Mesendoderm (in vitro differentiated cells): ENCODE measurements around the gene ZNF581.
A peak's percentile ranks its signal among the peaks of the same experiment; 100 is the strongest.

ENCODE experiments used
- DNase-seq: peaks from one replicate; pipeline ENCODE4 v3.0.0; 2013
- H2AK5ac ChIP-seq: 2 replicates; pipeline ENCODE4 v1.6.1; 2013; ENCODE audit warnings: low read length, inconsistent platforms
- H2BK120ac ChIP-seq: 2 replicates; pipeline ENCODE4 v1.6.1; 2013; ENCODE audit warnings: low read depth, mild to moderate bottlenecking, low read length, moderate library complexity, mixed read lengths
- H2BK15ac ChIP-seq: replicated peaks from 2 replicates; pipeline ENCODE4 v1.6.1; 2013; ENCODE audit warnings: low read depth, mild to moderate bottlenecking, moderate library complexity
- H2BK5ac ChIP-seq: 2 replicates; pipeline ENCODE4 v1.6.1; 2013; ENCODE audit warnings: low read length, inconsistent platforms
- H3K18ac ChIP-seq: 2 replicates; pipeline ENCODE4 v1.6.1; 2013; ENCODE audit warnings: mild to moderate bottlenecking, low read length, mixed read lengths
- H3K23ac ChIP-seq: one replicate; pipeline ENCODE4 v1.6.1; 2013; ENCODE audit warnings: low read length
- H3K27ac ChIP-seq: 2 replicates; pipeline ENCODE4 v1.5.1; 2013; ENCODE audit warnings: low read depth, mild to moderate bottlenecking, inconsistent platforms, low read length, moderate library complexity
- H3K27me3 ChIP-seq: 2 replicates; pipeline ENCODE4 v1.6.1; 2013; ENCODE audit warnings: low read length, control low read depth, mild to moderate bottlenecking, inconsistent platforms; ENCODE audit not compliant: insufficient read depth, poor library complexity
- H3K36me3 ChIP-seq: 2 replicates; pipeline ENCODE4 v1.6.1; 2013; ENCODE audit warnings: low read length, inconsistent platforms; ENCODE audit not compliant: control insufficient read depth, insufficient read depth
- H3K4ac ChIP-seq: one replicate; pipeline ENCODE4 v1.6.1; 2013; ENCODE audit warnings: low read depth, mild to moderate bottlenecking, low read length, moderate library complexity
- H3K4me1 ChIP-seq: 2 replicates; pipeline ENCODE4 v1.6.1; 2013; ENCODE audit warnings: low read depth, low read length, inconsistent platforms; ENCODE audit not compliant: control insufficient read depth
- H3K4me2 ChIP-seq: 2 replicates; pipeline ENCODE4 v1.6.1; 2013; ENCODE audit warnings: low read length
- H3K4me3 ChIP-seq: 2 replicates; pipeline ENCODE4 v1.5.1; 2013; ENCODE audit warnings: mild to moderate bottlenecking, low read length
- H3K56ac ChIP-seq: one replicate; pipeline ENCODE4 v1.6.1; 2013; ENCODE audit warnings: low read length
- H3K79me1 ChIP-seq: 2 replicates; pipeline ENCODE4 v1.6.1; 2013; ENCODE audit warnings: low read length, inconsistent platforms
- H3K79me2 ChIP-seq: 2 replicates; pipeline ENCODE4 v1.6.1; 2013; ENCODE audit warnings: mild to moderate bottlenecking, low read length; ENCODE audit not compliant: control insufficient read depth, insufficient read depth
- H3K9ac ChIP-seq: 2 replicates; pipeline ENCODE4 v1.6.1; 2013; ENCODE audit warnings: low read length, inconsistent platforms
- H4K5ac ChIP-seq: one replicate; pipeline ENCODE4 v1.6.1; 2013; ENCODE audit warnings: low read length
- H4K8ac ChIP-seq: one replicate; pipeline ENCODE4 v1.6.1; 2013; ENCODE audit warnings: low read depth, mild to moderate bottlenecking, control low read depth, low read length, moderate library complexity
- WGBS: extraction: QIAGEN DNeasy Blood & Tissue Kit; methylation state at CpG from one replicate; pipeline ENCODE4 v1.1.7; 2013; ENCODE audit warnings: low lambda C conversion rate, missing lambda C conversion rate; ENCODE audit not compliant: insufficient coverage; ENCODE audit errors: extremely low coverage; 5-methylcytosine and 5-hydroxymethylcytosine counted together

Gene ZNF581

GRCh38 chr19:55602104-55603001 lies 41.1 kb upstream of the ZNF581 start:
- no peak overlapping the region for H2BK15ac ChIP-seq
- no peak overlapping the region for H3K18ac ChIP-seq
- H3K4me3 ChIP-seq, result no peak overlapping the region
- peaks cover 7% of the 10 kb centered on the region for H3K79me1 ChIP-seq
- H4K5ac ChIP-seq, result no peak overlapping the region
- H3K36me3 ChIP-seq, result no peaks in the 10 kb centered on the region
- H3K4ac ChIP-seq, result no peak overlapping the region
- no peak for DNase-seq
- no peak overlapping the region for H2AK5ac ChIP-seq
- no peak overlapping the region for H3K4me2 ChIP-seq
- H4K8ac ChIP-seq, result no peak overlapping the region
- peak overlapping the region; percentile 0 for H3K56ac ChIP-seq
- no peak overlapping the region for H3K23ac ChIP-seq
- H2BK5ac ChIP-seq, result no peak overlapping the region
- H3K4me1 ChIP-seq, result peaks cover 4% of the 10 kb centered on the region
- no peak overlapping the region for H2BK120ac ChIP-seq
- H3K27ac ChIP-seq, result no peak overlapping the region
- no peak overlapping the region for H3K9ac ChIP-seq
- no peaks in the 10 kb centered on the region for H3K27me3 ChIP-seq
- WGBS, result no CpG with 5 or more reads among the region's 60 CpGs
- peaks cover 2% of the 10 kb centered on the region for H3K79me2 ChIP-seq

GRCh38 chr19:55603115-55603514 lies 40.3 kb upstream of the ZNF581 start:
- H3K79me1 ChIP-seq, result peaks cover 12% of the 10 kb centered on the region
- WGBS, result no CpG with 5 or more reads among the region's 21 CpGs
- H3K18ac ChIP-seq, result no peak overlapping the region
- H3K36me3 ChIP-seq, result no peaks in the 10 kb centered on the region
- H3K27me3 ChIP-seq, result no peaks in the 10 kb centered on the region
- H2BK15ac ChIP-seq, result no peak overlapping the region
- H3K4me2 ChIP-seq, result no peak overlapping the region
- peaks cover 2% of the 10 kb centered on the region for H3K79me2 ChIP-seq
- H4K8ac ChIP-seq, result no peak overlapping the region
- H2BK5ac ChIP-seq, result no peak overlapping the region
- no peak overlapping the region for H2AK5ac ChIP-seq
- no peak overlapping the region for H2BK120ac ChIP-seq
- DNase-seq, result no peak
- H3K4me3 ChIP-seq, result no peak overlapping the region
- H3K4ac ChIP-seq, result no peak overlapping the region
- H3K4me1 ChIP-seq, result peaks cover 4% of the 10 kb centered on the region
- H3K23ac ChIP-seq, result no peak overlapping the region
- peak overlapping the region; percentile 4 for H3K9ac ChIP-seq
- H3K27ac ChIP-seq, result no peak overlapping the region
- peak overlapping the region; percentile 56 for H3K56ac ChIP-seq
- H4K5ac ChIP-seq, result no peak overlapping the region

GRCh38 chr19:55603581-55604292 lies 39.7 kb upstream of the ZNF581 start:
- Histone ChIP-seq H3K4me1 (peaks cover 4% of the 10 kb centered on the region), H3K27ac (no peak overlapping the region), H3K79me2 (peaks cover 2% of the 10 kb centered on the region), H3K9ac (peak overlapping the region; percentile 32), H3K36me3 (no peaks in the 10 kb centered on the region), H3K23ac (no peak overlapping the region), H3K56ac (peak overlapping the region; percentile 56), H3K4ac (no peak overlapping the region), H3K79me1 (peaks cover 12% of the 10 kb centered on the region), H3K18ac (no peak overlapping the region), H3K4me3 (no peak overlapping the region), H2AK5ac (no peak overlapping the region), H3K27me3 (no peaks in the 10 kb centered on the region), H2BK15ac (no peak overlapping the region), H3K4me2 (no peak overlapping the region), H4K8ac (no peak overlapping the region), H2BK5ac (no peak overlapping the region), H2BK120ac (no peak overlapping the region), H4K5ac (no peak overlapping the region)
- no CpG with 5 or more reads among the region's 22 CpGs for WGBS
- DNase-seq, result peak; percentile 45

GRCh38 chr19:55605207-55605636 lies 38.2 kb upstream of the ZNF581 start:
- Histone ChIP-seq H2BK120ac (no peak overlapping the region), H3K79me1 (peaks cover 17% of the 10 kb centered on the region), H2AK5ac (no peak overlapping the region), H3K27me3 (no peaks in the 10 kb centered on the region), H3K4ac (no peak overlapping the region), H3K23ac (peak overlapping the region; percentile 24), H2BK5ac (no peak overlapping the region), H3K18ac (no peak overlapping the region), H2BK15ac (no peak overlapping the region), H3K4me3 (peak overlapping the region; percentile 12), H4K5ac (no peak overlapping the region), H3K9ac (peak overlapping the region; percentile 69), H3K79me2 (peaks cover 2% of the 10 kb centered on the region), H3K56ac (peak overlapping the region; percentile 84), H3K4me2 (no peak overlapping the region), H4K8ac (no peak overlapping the region), H3K36me3 (no peaks in the 10 kb centered on the region), H3K4me1 (peaks cover 4% of the 10 kb centered on the region), H3K27ac (peak overlapping the region; percentile 97)
- DNase-seq, result peak; percentile 98
- WGBS, result no CpG with 5 or more reads among the region's 43 CpGs

GRCh38 chr19:55605637-55606470 lies 37.6 kb upstream of the ZNF581 start, which contains the start of gene ZNF865:
TSS of gene ZNF865 (plus strand) at chr19:55605647. CDS start at chr19:55613619, 7,972 bp downstream.
- Histone ChIP-seq H3K4me2 (peak within 1 kb of the TSS; percentile 94), H3K27me3 (no peaks in the 10 kb centered on the region), H3K23ac (peak within 1 kb of the TSS; percentile 80), H4K8ac (no peak within 1 kb of the TSS), H2BK15ac (no peak within 1 kb of the TSS), H4K5ac (peak within 1 kb of the TSS; percentile 81), H3K18ac (peak within 1 kb of the TSS; percentile 93), H3K79me1 (peaks cover 17% of the 10 kb centered on the region), H3K56ac (peak within 1 kb of the TSS; percentile 98), H2BK5ac (peak within 1 kb of the TSS; percentile 92), H3K36me3 (no peaks in the 10 kb centered on the region), H2AK5ac (peak within 1 kb of the TSS; percentile 97), H3K27ac (peak within 1 kb of the TSS; percentile 98), H3K79me2 (peaks cover 2% of the 10 kb centered on the region), H3K4me3 (peak within 1 kb of the TSS; percentile 86), H3K4ac (peak within 1 kb of the TSS; percentile 96), H3K9ac (peak within 1 kb of the TSS; percentile 90), H3K4me1 (peaks cover 4% of the 10 kb centered on the region), H2BK120ac (peak within 1 kb of the TSS; percentile 73)
- DNase-seq, result peak; percentile 97
- WGBS, result no CpG with 5 or more reads among the region's 44 CpGs
